Mammary epithelial cell (primary cell): Measurements from ENCODE around the gene BEND6.

Source experiments
- EZH2 ChIP-seq: IDR thresholded peaks from 2 replicates; pipeline ENCODE4 v1.6.1; 2012; ENCODE audit warnings: low read length, inconsistent platforms, borderline replicate concordance
- TF ChIP-seq, protein P1 (sequence below), 2 donors: IDR thresholded peaks in 1 of 2; conservative IDR thresholded peaks in 1 of 2; 2 replicates each; pipeline ENCODE4 v1.5.1; 2011 to 2012; ENCODE audit warnings: inconsistent platforms in 2 of 2, low read length in 2 of 2, mild to moderate bottlenecking in 2 of 2, control low read depth in 1 of 2, low read depth in 1 of 2; ENCODE audit not compliant: insufficient read depth in 1 of 2; ENCODE audit errors: extremely low read depth in 1 of 2

DNA sequence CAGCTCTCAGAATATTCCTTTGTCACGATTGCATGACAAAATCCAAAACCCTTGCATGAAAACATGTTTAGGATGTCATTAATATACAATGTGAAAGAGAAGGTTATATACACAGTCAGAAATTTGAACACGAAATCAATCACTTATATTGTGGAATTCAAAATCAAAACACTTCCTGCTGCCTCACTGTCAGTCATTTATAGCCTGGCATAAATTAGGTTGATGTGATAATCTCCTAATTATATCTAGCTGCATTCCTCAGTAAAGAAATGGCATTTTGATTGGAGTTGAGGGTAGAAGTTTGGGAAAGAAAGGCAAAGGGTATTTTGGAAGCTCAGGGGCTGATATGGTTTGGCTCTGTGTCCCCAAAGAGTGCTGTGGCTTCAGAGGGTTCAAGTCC, 24.1 kb upstream of the BEND6 start:
- TF ChIP-seq, protein P1, sequence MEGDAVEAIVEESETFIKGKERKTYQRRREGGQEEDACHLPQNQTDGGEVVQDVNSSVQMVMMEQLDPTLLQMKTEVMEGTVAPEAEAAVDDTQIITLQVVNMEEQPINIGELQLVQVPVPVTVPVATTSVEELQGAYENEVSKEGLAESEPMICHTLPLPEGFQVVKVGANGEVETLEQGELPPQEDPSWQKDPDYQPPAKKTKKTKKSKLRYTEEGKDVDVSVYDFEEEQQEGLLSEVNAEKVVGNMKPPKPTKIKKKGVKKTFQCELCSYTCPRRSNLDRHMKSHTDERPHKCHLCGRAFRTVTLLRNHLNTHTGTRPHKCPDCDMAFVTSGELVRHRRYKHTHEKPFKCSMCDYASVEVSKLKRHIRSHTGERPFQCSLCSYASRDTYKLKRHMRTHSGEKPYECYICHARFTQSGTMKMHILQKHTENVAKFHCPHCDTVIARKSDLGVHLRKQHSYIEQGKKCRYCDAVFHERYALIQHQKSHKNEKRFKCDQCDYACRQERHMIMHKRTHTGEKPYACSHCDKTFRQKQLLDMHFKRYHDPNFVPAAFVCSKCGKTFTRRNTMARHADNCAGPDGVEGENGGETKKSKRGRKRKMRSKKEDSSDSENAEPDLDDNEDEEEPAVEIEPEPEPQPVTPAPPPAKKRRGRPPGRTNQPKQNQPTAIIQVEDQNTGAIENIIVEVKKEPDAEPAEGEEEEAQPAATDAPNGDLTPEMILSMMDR (conservative IDR thresholded peaks at IDR 0.05 in 1 of 2, IDR thresholded peaks at IDR 0.05 in 1 of 2; ENCODE audit: extremely low read depth in 1 of 2, insufficient read depth in 1 of 2, low read depth in 1 of 2, low read length in 2 of 2), result no peak
- no peak for TF ChIP-seq EZH2
